ENCODE results near the gene DHCR24.
"Not testable (repeated sequence)": the region's sequence is repeated elsewhere in the genome, so short reads cannot be mapped to it uniquely, and the experiment has no call there.

DHCR24 gene, protein sequence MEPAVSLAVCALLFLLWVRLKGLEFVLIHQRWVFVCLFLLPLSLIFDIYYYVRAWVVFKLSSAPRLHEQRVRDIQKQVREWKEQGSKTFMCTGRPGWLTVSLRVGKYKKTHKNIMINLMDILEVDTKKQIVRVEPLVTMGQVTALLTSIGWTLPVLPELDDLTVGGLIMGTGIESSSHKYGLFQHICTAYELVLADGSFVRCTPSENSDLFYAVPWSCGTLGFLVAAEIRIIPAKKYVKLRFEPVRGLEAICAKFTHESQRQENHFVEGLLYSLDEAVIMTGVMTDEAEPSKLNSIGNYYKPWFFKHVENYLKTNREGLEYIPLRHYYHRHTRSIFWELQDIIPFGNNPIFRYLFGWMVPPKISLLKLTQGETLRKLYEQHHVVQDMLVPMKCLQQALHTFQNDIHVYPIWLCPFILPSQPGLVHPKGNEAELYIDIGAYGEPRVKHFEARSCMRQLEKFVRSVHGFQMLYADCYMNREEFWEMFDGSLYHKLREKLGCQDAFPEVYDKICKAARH

GRCh38 chr1:54886724-54887664 lies at the start of gene DHCR24:
DHCR24 (minus strand) TSS chr1:54887195; CDS start chr1:54887119, 76 bp downstream.
- peak; percentile 47 for DNase-seq

DNA sequence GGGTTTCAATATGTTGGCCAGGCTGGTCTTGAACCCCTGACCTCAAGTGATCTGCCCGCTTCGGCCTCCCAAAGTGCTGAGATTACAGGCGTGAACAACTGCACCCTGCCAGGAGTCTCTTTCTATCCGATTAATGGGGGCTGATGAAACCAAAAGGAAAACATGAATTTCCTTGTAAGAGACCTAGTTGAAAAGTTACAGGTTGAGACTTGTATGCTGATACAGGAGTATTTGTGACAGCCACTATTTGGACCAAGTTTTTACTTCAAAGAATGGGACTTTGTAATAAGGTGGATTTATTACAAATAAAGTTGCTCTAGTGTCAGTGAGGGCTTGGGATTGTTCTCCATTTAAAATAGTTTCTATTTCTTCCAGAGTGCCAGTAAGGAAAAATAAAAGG lies 49.8 kb upstream of the DHCR24 start:
- DNase-seq, result no peak

DNA sequence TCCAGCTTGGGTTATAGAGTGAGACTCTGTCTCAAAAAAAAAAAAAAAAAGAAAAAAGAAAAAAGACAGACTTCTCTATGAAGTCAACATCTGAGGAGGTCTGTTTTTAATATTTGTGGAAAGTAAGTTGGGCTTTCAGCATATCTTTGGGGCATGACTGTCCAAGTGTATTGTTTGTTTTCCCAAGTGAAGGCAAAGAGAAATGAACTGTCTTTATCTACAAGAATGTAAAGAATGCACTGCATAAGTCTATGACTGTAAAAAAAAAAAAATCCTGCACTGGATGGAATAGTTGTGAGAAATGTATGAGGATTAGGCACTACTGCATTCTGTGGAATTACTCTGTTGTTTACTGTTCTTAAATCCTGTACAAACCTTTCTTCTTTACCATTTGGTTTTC lies 47.9 kb upstream of the DHCR24 start:
- DNase-seq, result no peak

DNA sequence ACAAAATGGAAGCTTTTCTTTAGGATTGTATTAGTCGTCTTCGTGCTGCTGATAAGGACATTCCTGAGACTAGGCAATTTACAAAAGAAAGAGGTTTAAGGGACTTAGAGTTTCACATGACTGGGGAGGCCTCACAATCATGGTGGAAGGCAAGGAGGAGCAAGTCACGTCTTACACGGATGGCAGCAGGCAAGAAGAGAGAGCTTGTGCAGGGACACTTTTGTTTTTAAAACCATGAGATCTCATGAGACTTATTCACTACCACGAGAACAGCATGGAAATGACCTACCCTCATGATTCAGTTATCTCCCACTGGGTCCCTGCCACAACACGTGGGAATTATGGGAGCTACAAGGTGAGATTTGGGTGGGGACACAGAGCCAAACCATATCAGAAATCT lies 47.1 kb upstream of the DHCR24 start:
- not testable (repeated sequence) for DNase-seq

GRCh38 chr1:54931275-54931840 lies 44.4 kb upstream of the DHCR24 start:
- no peak for DNase-seq

- DNase-seq, result no peak
These were observed 42.7 kb upstream of the DHCR24 start for GRCh38 chr1:54929700-54930099.

DNA sequence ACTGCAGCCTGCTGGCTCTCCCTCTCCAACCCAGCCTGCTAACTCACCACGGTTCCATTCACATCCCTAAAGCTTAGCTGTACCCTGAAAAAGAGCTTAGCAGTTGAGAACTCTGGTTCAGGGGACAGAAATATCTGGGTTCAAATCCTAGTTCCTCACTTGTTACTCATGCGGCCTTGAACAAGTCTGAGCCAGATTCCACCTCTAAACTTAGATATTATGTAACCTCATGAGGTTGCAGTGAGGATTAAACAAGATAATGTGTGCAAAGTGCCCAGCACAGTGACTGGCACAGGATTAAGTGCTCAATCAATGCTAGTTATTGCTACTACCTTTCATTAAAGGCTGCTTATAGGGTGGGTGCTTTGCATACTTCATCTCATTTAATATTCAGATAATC lies 41.3 kb upstream of the DHCR24 start:
- no peak for DNase-seq

GRCh38 chr1:54927472-54928240 lies 40.7 kb upstream of the DHCR24 start:
- DNase-seq, result no peak

DNA sequence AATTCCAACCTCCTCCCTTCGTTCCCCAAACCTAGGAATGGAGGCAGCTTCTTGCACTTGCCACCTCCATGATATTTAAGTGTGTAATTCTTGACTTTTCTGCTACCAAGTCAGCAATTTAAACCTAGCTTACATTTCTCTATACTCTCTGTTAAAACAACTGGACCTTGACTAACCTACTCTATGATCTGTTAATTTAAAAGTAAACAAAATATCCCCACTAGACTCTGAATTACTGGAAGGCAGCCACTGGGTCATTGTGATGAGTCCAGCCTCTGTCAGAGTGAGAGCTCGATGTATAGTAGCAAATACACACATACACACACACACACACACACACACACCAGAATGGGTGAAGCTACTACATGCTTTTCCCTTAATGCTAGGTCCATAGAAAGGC lies 40.0 kb upstream of the DHCR24 start:
- DNase-seq, result no peak

GRCh38 chr1:54922921-54923421 lies 36.0 kb upstream of the DHCR24 start:
- no peak for DNase-seq

- no peak for DNase-seq
These were observed 35.2 kb upstream of the DHCR24 start for GRCh38 chr1:54922040-54922761.

GRCh38 chr1:54919367-54920359 lies 32.7 kb upstream of the DHCR24 start:
- no peak for DNase-seq

DNA sequence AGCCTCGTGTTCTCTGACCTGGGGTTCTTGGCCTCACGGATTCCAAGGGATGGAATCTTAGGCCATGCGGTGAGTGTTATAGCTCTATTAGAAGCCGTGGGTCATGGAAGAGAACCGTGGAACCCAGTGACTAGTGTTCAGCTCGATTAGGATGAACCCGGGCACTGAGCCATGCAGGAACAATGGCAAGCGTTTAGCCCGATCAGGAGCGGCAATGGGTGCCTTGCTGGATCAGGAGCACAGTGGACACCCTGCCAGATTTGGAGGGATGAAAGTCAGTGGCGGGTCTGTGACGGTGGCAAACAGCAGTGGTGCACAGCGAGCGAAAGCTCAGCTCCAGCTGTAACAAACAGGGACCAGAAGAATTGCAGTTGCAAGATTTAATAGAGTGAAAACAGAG lies 24.1 kb upstream of the DHCR24 start:
- DNase-seq, result not testable (repeated sequence)

GRCh38 chr1:54906586-54906985 lies 19.6 kb upstream of the DHCR24 start:
- DNase-seq, result no peak

- no peak for DNase-seq
These were observed 17.6 kb upstream of the DHCR24 start for GRCh38 chr1:54904476-54905048.

DNA sequence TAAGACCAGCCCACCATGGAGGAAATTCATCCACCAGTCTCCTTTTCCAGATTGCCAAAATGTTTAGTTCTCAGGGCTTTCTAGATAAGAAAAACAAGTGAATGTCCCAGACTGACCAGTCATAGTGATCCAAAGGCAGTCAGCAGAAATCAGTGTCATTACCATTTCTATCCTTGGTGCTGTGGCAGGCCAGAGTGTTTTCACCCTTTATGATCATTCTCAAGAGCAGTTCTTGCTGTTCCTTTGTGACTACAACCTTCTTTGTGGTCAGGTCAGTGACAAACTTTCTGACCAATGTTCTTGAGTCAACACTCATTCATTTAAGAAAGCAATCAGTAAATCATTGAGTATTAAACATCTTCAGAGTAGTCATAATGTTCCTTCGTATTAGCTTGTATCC lies 7.3 kb upstream of the DHCR24 start:
- DNase-seq, result no peak

DNA sequence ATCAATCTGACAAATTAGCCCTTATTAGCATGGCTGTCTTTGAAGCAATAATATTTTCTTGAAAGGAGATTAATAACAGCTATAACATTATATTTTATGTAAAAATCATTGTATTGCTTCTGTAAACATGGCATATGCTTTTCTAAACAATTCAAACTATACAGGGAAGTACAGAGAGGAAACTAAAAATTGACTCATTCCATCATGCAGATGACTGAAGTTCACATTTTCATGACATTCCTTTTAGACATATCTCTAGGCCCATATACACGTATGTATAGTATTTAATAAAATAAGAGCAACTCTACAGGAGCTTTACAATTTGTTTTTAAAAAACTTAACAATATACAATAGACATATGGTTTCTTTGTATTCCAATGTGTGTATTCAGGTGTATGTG lies 5.6 kb upstream of the DHCR24 start:
- no peak for DNase-seq

DNA sequence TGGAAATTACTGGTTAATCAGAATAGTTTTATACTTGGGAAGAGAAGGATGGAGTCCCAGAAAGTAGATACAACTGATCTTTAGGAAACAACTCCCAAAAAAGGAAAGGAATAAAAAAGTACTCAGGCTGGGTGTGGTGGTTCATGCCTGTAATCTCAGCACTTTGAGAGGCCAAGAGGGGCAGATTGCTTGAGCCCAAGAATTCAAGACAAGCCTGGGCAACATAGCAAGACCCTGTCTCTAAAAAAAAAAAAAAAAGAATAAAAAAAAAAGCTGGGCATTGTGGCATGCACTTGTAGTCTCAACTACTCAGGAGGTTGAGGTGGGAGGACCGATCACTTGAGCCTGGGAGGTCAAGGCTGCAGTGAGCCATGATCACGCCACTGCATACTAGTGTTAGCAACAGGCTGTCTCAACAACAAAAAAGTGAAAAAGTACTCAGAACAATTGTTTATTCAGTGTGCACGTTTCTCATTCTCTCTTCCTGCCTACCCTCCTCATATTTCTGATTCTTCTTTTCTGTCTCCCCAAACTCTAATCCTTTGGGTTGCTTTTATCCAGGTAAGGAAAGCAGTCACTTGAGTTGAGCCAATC lies 2.2 kb upstream of the DHCR24 start:
- no peak for DNase-seq

DNA sequence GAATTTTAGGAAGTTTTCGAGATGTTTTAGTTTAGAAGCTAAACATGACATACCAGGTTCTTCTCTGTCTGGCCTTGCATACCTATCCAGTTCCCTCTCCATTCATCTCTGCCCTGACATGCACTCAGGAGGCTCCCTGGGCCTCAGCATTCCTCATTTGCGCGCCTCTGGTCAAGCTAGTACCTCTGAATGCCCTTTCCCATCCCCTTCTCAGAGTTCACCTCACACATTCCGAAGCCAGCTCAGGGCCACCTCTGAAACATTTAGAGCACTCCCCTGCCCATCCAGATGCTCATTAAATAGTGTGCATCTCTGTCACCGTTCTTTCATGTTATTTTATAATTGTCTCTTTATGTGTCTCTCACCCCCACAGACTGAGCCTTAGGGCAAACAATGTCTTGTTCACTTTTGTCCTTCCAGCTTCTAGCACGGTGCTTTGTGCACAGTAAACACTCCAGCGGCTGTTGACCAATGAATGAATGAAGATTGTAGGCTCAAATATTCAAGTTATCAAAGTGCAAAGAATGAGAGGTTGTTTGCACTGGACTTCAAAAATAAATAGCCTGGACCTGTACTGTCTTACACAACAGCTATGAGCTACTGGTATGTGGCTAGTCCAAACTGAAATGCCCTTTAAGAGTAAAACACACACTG lies 1.2 kb upstream of the DHCR24 start:
- no peak for DNase-seq
